ENCODE measurements around the gene CEBPB. TPM values are rescaled to one million over a fixed set of nuclear protein-coding genes. Genes with fewer than 3 reads are reported as not detected.

Gene CEBPB
- total RNA-seq, 1 experiment from 2014 or later: 22.6 TPM

DNA sequence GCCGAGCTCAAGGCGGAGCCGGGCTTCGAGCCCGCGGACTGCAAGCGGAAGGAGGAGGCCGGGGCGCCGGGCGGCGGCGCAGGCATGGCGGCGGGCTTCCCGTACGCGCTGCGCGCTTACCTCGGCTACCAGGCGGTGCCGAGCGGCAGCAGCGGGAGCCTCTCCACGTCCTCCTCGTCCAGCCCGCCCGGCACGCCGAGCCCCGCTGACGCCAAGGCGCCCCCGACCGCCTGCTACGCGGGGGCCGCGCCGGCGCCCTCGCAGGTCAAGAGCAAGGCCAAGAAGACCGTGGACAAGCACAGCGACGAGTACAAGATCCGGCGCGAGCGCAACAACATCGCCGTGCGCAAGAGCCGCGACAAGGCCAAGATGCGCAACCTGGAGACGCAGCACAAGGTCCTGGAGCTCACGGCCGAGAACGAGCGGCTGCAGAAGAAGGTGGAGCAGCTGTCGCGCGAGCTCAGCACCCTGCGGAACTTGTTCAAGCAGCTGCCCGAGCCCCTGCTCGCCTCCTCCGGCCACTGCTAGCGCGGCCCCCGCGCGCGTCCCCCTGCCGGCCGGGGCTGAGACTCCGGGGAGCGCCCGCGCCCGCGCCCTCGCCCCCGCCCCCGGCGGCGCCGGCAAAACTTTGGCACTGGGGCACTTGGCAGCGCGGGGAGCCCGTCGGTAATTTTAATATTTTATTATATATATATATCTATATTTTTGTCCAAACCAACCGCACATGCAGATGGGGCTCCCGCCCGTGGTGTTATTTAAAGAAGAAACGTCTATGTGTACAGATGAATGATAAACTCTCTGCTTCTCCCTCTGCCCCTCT lies 1.1 kb downstream of the CEBPB start:
- H3K27ac ChIP-seq (ENCODE audit: insufficient read length, low read depth, low read length): no peak overlapping the region
- Mint-ChIP-seq H3K36me3 (ENCODE audit: insufficient read depth in 1 of 3, low read depth in 3 of 3) (peaks cover 0 to 5% (median 0%) of the 10 kb centered on the region in 3 experiments; a peak in 3 of 7 replicates), H3K4me1 (peaks cover 41 to 56% of the 10 kb centered on the region in 2 experiments)

More for the DNA sequence above, 1.1 kb downstream of the CEBPB start:
- H3K79me2 ChIP-seq (ENCODE audit: insufficient read depth, low read length): peaks cover 1% of the 10 kb centered on the region; the same call in 1 of the 2 replicates
- H2BK15ac ChIP-seq (ENCODE audit: low read depth, low read length): no peak overlapping the region
- H3K23me2 ChIP-seq (ENCODE audit: insufficient read length, low read depth, low read length, poor library complexity, severe bottlenecking): peaks cover 5% of the 10 kb centered on the region
- no peak overlapping the region for H2BK120ac ChIP-seq (ENCODE audit: low read depth, low read length, poor library complexity, severe bottlenecking)
- H3K4me3 Mint-ChIP-seq: peak overlapping the region; percentile 87 to 95
- no peaks in the 10 kb centered on the region for H3K27me3 Mint-ChIP-seq (ENCODE audit: low read depth)
- H3T11ph ChIP-seq (ENCODE audit: low read length): no peak overlapping the region
- peak overlapping the region; percentile 35 for H3K4me2 ChIP-seq (ENCODE audit: insufficient read depth, insufficient read length, low read length)
- TF ChIP-seq, protein P1, sequence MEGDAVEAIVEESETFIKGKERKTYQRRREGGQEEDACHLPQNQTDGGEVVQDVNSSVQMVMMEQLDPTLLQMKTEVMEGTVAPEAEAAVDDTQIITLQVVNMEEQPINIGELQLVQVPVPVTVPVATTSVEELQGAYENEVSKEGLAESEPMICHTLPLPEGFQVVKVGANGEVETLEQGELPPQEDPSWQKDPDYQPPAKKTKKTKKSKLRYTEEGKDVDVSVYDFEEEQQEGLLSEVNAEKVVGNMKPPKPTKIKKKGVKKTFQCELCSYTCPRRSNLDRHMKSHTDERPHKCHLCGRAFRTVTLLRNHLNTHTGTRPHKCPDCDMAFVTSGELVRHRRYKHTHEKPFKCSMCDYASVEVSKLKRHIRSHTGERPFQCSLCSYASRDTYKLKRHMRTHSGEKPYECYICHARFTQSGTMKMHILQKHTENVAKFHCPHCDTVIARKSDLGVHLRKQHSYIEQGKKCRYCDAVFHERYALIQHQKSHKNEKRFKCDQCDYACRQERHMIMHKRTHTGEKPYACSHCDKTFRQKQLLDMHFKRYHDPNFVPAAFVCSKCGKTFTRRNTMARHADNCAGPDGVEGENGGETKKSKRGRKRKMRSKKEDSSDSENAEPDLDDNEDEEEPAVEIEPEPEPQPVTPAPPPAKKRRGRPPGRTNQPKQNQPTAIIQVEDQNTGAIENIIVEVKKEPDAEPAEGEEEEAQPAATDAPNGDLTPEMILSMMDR (conservative IDR thresholded peaks at IDR 0.05): peak; percentile 58
- H3K27me3 ChIP-seq (ENCODE audit: insufficient read depth, low read length): no peaks in the 10 kb centered on the region
- H3K27ac Mint-ChIP-seq: peak overlapping the region; percentile 74 to 97 (median 97); a peak in 5 of 7 replicates
- H2BK12ac ChIP-seq (ENCODE audit: insufficient read length, low read depth, low read length): no peak overlapping the region
- no peak overlapping the region for H2AK5ac ChIP-seq (ENCODE audit: insufficient read length, low read length)
- peak overlapping the region; percentile 36 for H3K14ac ChIP-seq (ENCODE audit: insufficient read depth, low read length)
- no peak overlapping the region for H3K56ac ChIP-seq (ENCODE audit: insufficient read length, low read depth, low read length)
- no peak overlapping the region for H2AFZ ChIP-seq (ENCODE audit: low read length)
- H2BK20ac ChIP-seq (ENCODE audit: low read depth, low read length, poor library complexity, severe bottlenecking): no peak overlapping the region
- H3K4me1 ChIP-seq (ENCODE audit: insufficient read depth, low read length): peaks cover 3% of the 10 kb centered on the region; the same call in 1 of the 2 replicates
- H4K20me1 ChIP-seq (ENCODE audit: control insufficient read depth, insufficient read depth, insufficient read length): peaks cover 3% of the 10 kb centered on the region
- no peak overlapping the region for H2BK5ac ChIP-seq (ENCODE audit: insufficient read length, low read length)
- H3K79me1 ChIP-seq (ENCODE audit: insufficient read depth, low read depth, low read length, poor library complexity, severe bottlenecking): no peaks in the 10 kb centered on the region
- no peak overlapping the region for H3K4ac ChIP-seq (ENCODE audit: low read depth, low read length)
- peak overlapping the region; percentile 13 for H3K9ac ChIP-seq (ENCODE audit: extremely low read depth, insufficient read length, low read length)
- no peak overlapping the region for H4K8ac ChIP-seq (replicated peaks; ENCODE audit: insufficient read length, low read depth, low read length)
- H4K5ac ChIP-seq (ENCODE audit: insufficient read length, low read depth, low read length): no peak overlapping the region
- peak; percentile 64 for DNase-seq
- no peak overlapping the region for H3K23ac ChIP-seq (ENCODE audit: insufficient read length, low read depth, low read length)
- H4K91ac ChIP-seq (ENCODE audit: insufficient read length, low read depth, low read length): no peak overlapping the region
- no CpG with 5 or more reads among the region's 96 CpGs for WGBS (ENCODE audit: extremely low coverage, insufficient read length, low lambda C conversion rate)
- peak overlapping the region; percentile 46 for H3K18ac ChIP-seq (ENCODE audit: insufficient read length, low read depth, low read length)
- H3K9me3 ChIP-seq (ENCODE audit: control insufficient read depth, low read depth, low read length): no peaks in the 10 kb centered on the region
- H3K9me3 Mint-ChIP-seq: no peaks in the 10 kb centered on the region; a peak in 1 of 5 replicates
